ENCODE measurements around the gene TMEM8B. TPM values are rescaled to one million over a fixed set of nuclear protein-coding genes. Genes with fewer than 3 reads are reported as not detected.
A peak's percentile ranks its signal among the peaks of the same experiment; 100 is the strongest.

The TMEM8B gene
- total RNA-seq, 1 experiment from 2014 or later = 9.3 TPM

GRCh38 chr9:35814841-35815543 lies 14.0 kb upstream of the TMEM8B start, which contains the start of gene HINT2:
TSS of gene HINT2 (minus strand) at chr9:35815042. CDS start at chr9:35814979, 63 bp downstream.
- H4K5ac ChIP-seq (ENCODE audit: insufficient read length, low read depth, low read length) = no peak within 1 kb of the TSS
- H3K27me3 Mint-ChIP-seq (ENCODE audit: low read depth) = peaks cover 12% of the 10 kb centered on the region
- H2BK20ac ChIP-seq (ENCODE audit: low read depth, low read length, poor library complexity, severe bottlenecking) = no peak within 1 kb of the TSS
- no peak within 1 kb of the TSS for H3K56ac ChIP-seq (ENCODE audit: insufficient read length, low read depth, low read length)
- peak within 1 kb of the TSS; percentile 2 for H3T11ph ChIP-seq (ENCODE audit: low read length)
- no peaks in the 10 kb centered on the region for H3K9me3 ChIP-seq (ENCODE audit: control insufficient read depth, low read depth, low read length)
- WGBS (ENCODE audit: extremely low coverage, insufficient read length, low lambda C conversion rate) = no CpG with 5 or more reads among the region's 52 CpGs
- no peak within 1 kb of the TSS for H2AK5ac ChIP-seq (ENCODE audit: insufficient read length, low read length)
- peaks cover 0 to 8% (median 5%) of the 10 kb centered on the region in 3 experiments; a peak in 4 of 7 replicates for H3K36me3 Mint-ChIP-seq (ENCODE audit: insufficient read depth in 1 of 3, low read depth in 3 of 3)
- peak within 1 kb of the TSS; percentile 84 to 92 for H3K4me3 Mint-ChIP-seq
- H2BK15ac ChIP-seq (ENCODE audit: low read depth, low read length) = no peak within 1 kb of the TSS
- peak within 1 kb of the TSS; percentile 58 for H3K27ac ChIP-seq (ENCODE audit: insufficient read length, low read depth, low read length)
- peak within 1 kb of the TSS; percentile 86 for H3K18ac ChIP-seq (ENCODE audit: insufficient read length, low read depth, low read length)
- no peak within 1 kb of the TSS for H2BK12ac ChIP-seq (ENCODE audit: insufficient read length, low read depth, low read length)
- H3K4me1 ChIP-seq (ENCODE audit: insufficient read depth, low read length) = no peaks in the 10 kb centered on the region
- peak within 1 kb of the TSS; percentile 55 for H3K4me2 ChIP-seq (ENCODE audit: insufficient read depth, insufficient read length, low read length)
- no peaks in the 10 kb centered on the region for H3K79me1 ChIP-seq (ENCODE audit: insufficient read depth, low read depth, low read length, poor library complexity, severe bottlenecking)
- peak; percentile 99 for DNase-seq
- no peak within 1 kb of the TSS; the same call in 1 of the 2 replicates for H3K4ac ChIP-seq (ENCODE audit: low read depth, low read length)
- H3K23me2 ChIP-seq (ENCODE audit: insufficient read length, low read depth, low read length, poor library complexity, severe bottlenecking) = peaks cover 9% of the 10 kb centered on the region
- H2AFZ ChIP-seq (ENCODE audit: low read length) = peak within 1 kb of the TSS; percentile 4
- peak within 1 kb of the TSS; percentile 84 for H3K14ac ChIP-seq (ENCODE audit: insufficient read depth, low read length)
- no peak within 1 kb of the TSS for H4K91ac ChIP-seq (ENCODE audit: insufficient read length, low read depth, low read length)
- H4K8ac ChIP-seq (replicated peaks; ENCODE audit: insufficient read length, low read depth, low read length) = no peak within 1 kb of the TSS
- no peaks in the 10 kb centered on the region; a peak in 1 of 5 replicates for H3K9me3 Mint-ChIP-seq
- H4K20me1 ChIP-seq (ENCODE audit: control insufficient read depth, insufficient read depth, insufficient read length) = no peaks in the 10 kb centered on the region
- no peaks in the 10 kb centered on the region for H3K79me2 ChIP-seq (ENCODE audit: insufficient read depth, low read length)
- peaks cover 20 to 21% of the 10 kb centered on the region in 2 experiments for H3K4me1 Mint-ChIP-seq
- no peaks in the 10 kb centered on the region for H3K27me3 ChIP-seq (ENCODE audit: insufficient read depth, low read length)
- no peak; the same call in 2 of the 3 replicates for TF ChIP-seq CTCF (conservative IDR thresholded peaks at IDR 0.05)
- H2BK120ac ChIP-seq (ENCODE audit: low read depth, low read length, poor library complexity, severe bottlenecking) = peak within 1 kb of the TSS; percentile 24
- H2BK5ac ChIP-seq (ENCODE audit: insufficient read length, low read length) = no peak within 1 kb of the TSS
- H3K23ac ChIP-seq (ENCODE audit: insufficient read length, low read depth, low read length) = no peak within 1 kb of the TSS
- H3K9ac ChIP-seq (ENCODE audit: extremely low read depth, insufficient read length, low read length) = peak within 1 kb of the TSS; percentile 73
- H3K27ac Mint-ChIP-seq = peak within 1 kb of the TSS; percentile 96 to 99 (median 98)
